ENCODE measurements around the gene DCPS. TPM values are rescaled to one million over a fixed set of nuclear protein-coding genes. Genes with fewer than 3 reads are reported as not detected.
"Not testable (repeated sequence)": the region's sequence is repeated elsewhere in the genome, so short reads cannot be mapped to it uniquely, and the experiment has no call there.

DCPS gene
- polyA plus RNA-seq (2013) = 11.2 and 12.2 TPM in 2 replicates

DNA sequence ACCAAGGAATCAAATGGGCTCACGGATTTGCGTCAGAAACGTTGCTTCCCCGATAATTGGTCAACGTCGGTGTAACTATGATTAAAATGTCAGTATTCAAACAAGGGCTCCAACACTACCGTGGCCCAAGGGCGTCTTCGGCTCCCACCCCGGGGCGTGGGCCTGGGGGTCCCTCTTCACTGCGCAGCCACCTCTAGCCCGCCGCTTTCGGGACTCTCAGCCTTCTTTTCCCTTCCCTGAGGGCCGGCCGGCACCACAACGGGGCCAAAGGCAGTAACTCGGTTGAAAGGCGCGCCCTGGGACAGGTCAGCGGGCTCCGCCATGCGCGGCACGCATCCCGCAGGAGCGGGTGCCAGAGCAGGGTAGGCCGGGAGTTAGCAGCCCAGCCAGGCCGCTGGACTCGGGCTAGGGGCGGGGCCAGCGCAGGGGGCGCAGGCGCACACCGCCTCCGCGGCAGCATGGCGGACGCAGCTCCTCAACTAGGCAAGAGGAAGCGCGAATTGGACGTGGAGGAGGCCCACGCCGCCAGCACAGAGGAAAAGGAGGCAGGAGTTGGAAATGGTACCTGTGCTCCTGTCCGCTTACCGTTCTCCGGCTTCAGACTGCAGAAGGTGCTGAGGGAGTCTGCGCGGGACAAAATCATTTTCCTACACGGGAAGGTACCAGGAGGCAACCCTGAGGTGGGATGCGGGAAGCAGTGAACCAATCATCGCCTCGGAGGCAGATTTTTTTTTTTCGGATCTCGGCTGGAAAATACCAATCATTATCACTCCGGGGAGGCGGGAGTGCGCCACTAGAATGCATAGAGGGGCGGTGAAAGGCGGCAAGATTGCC, at the start of gene DCPS:
Gene DCPS (plus strand): TSS at position 438 of the 834 bp plus-strand sequence. CDS start 21 bp downstream, at position 459.
- H2AK5ac ChIP-seq (ENCODE audit: low read length) = no peak within 1 kb of the TSS
- peak within 1 kb of the TSS; percentile 71 for H2BK120ac ChIP-seq (ENCODE audit: insufficient read depth, low read length, poor library complexity)
- H3K79me2 ChIP-seq (ENCODE audit: control insufficient read depth, insufficient read depth, low read length, poor library complexity) = peaks cover 4% of the 10 kb centered on the region
- peak within 1 kb of the TSS; percentile 55 for H2BK5ac ChIP-seq (ENCODE audit: low read depth, low read length, poor library complexity)
- H4K8ac ChIP-seq (ENCODE audit: low read depth, low read length) = peak within 1 kb of the TSS; percentile 93
- no peaks in the 10 kb centered on the region for H3K27me3 ChIP-seq (ENCODE audit: insufficient read depth, low read length)
- WGBS (ENCODE audit: extremely low coverage, insufficient coverage, insufficient read length) = no CpG with 5 or more reads among the region's 61 CpGs
- H3K4me2 ChIP-seq (ENCODE audit: low read length) = peak within 1 kb of the TSS; percentile 61
- H4K12ac ChIP-seq (ENCODE audit: low read depth, low read length) = peak within 1 kb of the TSS; percentile 91
- peak within 1 kb of the TSS; percentile 76 for H3K14ac ChIP-seq (ENCODE audit: low read length)
- H3K4ac ChIP-seq (ENCODE audit: low read depth, low read length) = peak within 1 kb of the TSS; percentile 46
- peaks cover 0 to 4% of the 10 kb centered on the region in 2 experiments for H3K4me1 ChIP-seq (ENCODE audit: control insufficient read depth in 1 of 2, insufficient read depth in 2 of 2, low read length in 2 of 2)
- peak; percentile 95 to 96 for DNase-seq
- peak within 1 kb of the TSS; percentile 50 for H3K27ac ChIP-seq (ENCODE audit: low read depth, low read length)
- peak within 1 kb of the TSS; percentile 93 for H2AFZ ChIP-seq (ENCODE audit: insufficient read depth, low read length, poor library complexity)
- peak within 1 kb of the TSS; percentile 78 for H4K91ac ChIP-seq (ENCODE audit: low read depth, low read length)
- H2BK12ac ChIP-seq (ENCODE audit: low read length) = no peak within 1 kb of the TSS
- H3K9ac ChIP-seq (ENCODE audit: low read length) = peak within 1 kb of the TSS; percentile 78
- no peak within 1 kb of the TSS for H3K23ac ChIP-seq (ENCODE audit: low read length)
- H3K36me3 ChIP-seq (ENCODE audit: control insufficient read depth in 1 of 2, insufficient read depth in 2 of 2, low read length in 2 of 2) = peaks cover 0 to 2% of the 10 kb centered on the region in 2 experiments
- peak within 1 kb of the TSS; percentile 92 for H3K18ac ChIP-seq (ENCODE audit: low read length)
- H3K9me3 ChIP-seq (ENCODE audit: insufficient read depth, low read depth, low read length) = no peaks in the 10 kb centered on the region
- peaks cover 5% of the 10 kb centered on the region for H3K79me1 ChIP-seq (ENCODE audit: low read length)
- peak within 1 kb of the TSS; percentile 75 for H3K4me3 ChIP-seq (ENCODE audit: low read depth, low read length)

DNA sequence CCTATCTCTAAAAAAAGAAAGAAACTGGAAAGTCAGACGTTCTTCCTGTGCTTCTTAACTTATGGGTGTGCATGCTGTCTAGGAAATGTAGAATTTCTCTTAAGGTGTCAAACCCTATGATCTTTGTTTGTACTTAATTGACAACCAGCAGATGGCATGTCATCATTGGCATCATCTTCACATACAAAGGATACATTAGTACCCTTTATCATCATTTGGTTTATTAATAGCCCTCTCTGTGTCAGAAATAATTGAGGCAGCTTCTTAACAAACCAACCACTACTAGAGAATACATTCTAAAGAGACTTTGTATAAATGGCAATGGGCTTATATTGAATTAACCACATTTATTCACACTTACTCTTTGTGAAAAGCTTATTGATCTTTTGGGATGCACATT, 49.0 kb upstream of the DCPS start:
- no peak overlapping the region for H4K8ac ChIP-seq (ENCODE audit: low read depth, low read length)
- H3K79me2 ChIP-seq (ENCODE audit: control insufficient read depth, insufficient read depth, low read length, poor library complexity) = no peaks in the 10 kb centered on the region
- H3K23ac ChIP-seq (ENCODE audit: low read length) = no peak overlapping the region
- H2BK5ac ChIP-seq (ENCODE audit: low read depth, low read length, poor library complexity) = no peak overlapping the region
- no peak overlapping the region for H3K4me3 ChIP-seq (ENCODE audit: low read depth, low read length)
- H4K91ac ChIP-seq (ENCODE audit: low read depth, low read length) = no peak overlapping the region
- H3K9ac ChIP-seq (ENCODE audit: low read length) = no peak overlapping the region
- H2AK5ac ChIP-seq (ENCODE audit: low read length) = no peak overlapping the region
- no peak overlapping the region for H4K12ac ChIP-seq (ENCODE audit: low read depth, low read length)
- no peak for DNase-seq
- no peak overlapping the region for H3K4me2 ChIP-seq (ENCODE audit: low read length)
- no peak overlapping the region for H2BK12ac ChIP-seq (ENCODE audit: low read length)
- H3K18ac ChIP-seq (ENCODE audit: low read length) = no peak overlapping the region
- no peak overlapping the region for H3K14ac ChIP-seq (ENCODE audit: low read length)
- H3K4ac ChIP-seq (ENCODE audit: low read depth, low read length) = no peak overlapping the region
- no CpG with 5 or more reads among the region's 1 CpG for WGBS (ENCODE audit: extremely low coverage, insufficient coverage, insufficient read length)
- H3K79me1 ChIP-seq (ENCODE audit: low read length) = no peaks in the 10 kb centered on the region
- no peaks in the 10 kb centered on the region for H3K4me1 ChIP-seq (ENCODE audit: control insufficient read depth in 1 of 2, insufficient read depth in 2 of 2, low read length in 2 of 2)
- H3K36me3 ChIP-seq (ENCODE audit: control insufficient read depth in 1 of 2, insufficient read depth in 2 of 2, low read length in 2 of 2) = peaks cover 8 to 23% of the 10 kb centered on the region in 2 experiments
- H3K27ac ChIP-seq (ENCODE audit: low read depth, low read length) = no peak overlapping the region
- H2AFZ ChIP-seq (ENCODE audit: insufficient read depth, low read length, poor library complexity) = no peak overlapping the region
- no peak overlapping the region for H2BK120ac ChIP-seq (ENCODE audit: insufficient read depth, low read length, poor library complexity)
- H3K9me3 ChIP-seq (ENCODE audit: insufficient read depth, low read depth, low read length) = no peaks in the 10 kb centered on the region
- no peaks in the 10 kb centered on the region for H3K27me3 ChIP-seq (ENCODE audit: insufficient read depth, low read length)

GRCh38 chr11:126255507-126255906, 48.4 kb upstream of the DCPS start:
- not testable (repeated sequence) for H3K79me2 ChIP-seq (ENCODE audit: control insufficient read depth, insufficient read depth, low read length, poor library complexity); H2BK12ac ChIP-seq (ENCODE audit: low read length); H4K8ac ChIP-seq (ENCODE audit: low read depth, low read length); H3K79me1 ChIP-seq (ENCODE audit: low read length); DNase-seq; H3K27ac ChIP-seq (ENCODE audit: low read depth, low read length); H3K27me3 ChIP-seq (ENCODE audit: insufficient read depth, low read length); H2AFZ ChIP-seq (ENCODE audit: insufficient read depth, low read length, poor library complexity); H3K4me2 ChIP-seq (ENCODE audit: low read length); H2BK5ac ChIP-seq (ENCODE audit: low read depth, low read length, poor library complexity); H4K91ac ChIP-seq (ENCODE audit: low read depth, low read length); H3K9me3 ChIP-seq (ENCODE audit: insufficient read depth, low read depth, low read length); H2AK5ac ChIP-seq (ENCODE audit: low read length); H3K9ac ChIP-seq (ENCODE audit: low read length); H3K14ac ChIP-seq (ENCODE audit: low read length); H3K4me1 ChIP-seq (ENCODE audit: control insufficient read depth in 1 of 2, insufficient read depth in 2 of 2, low read length in 2 of 2); H3K23ac ChIP-seq (ENCODE audit: low read length); H4K12ac ChIP-seq (ENCODE audit: low read depth, low read length); H2BK120ac ChIP-seq (ENCODE audit: insufficient read depth, low read length, poor library complexity); H3K18ac ChIP-seq (ENCODE audit: low read length); H3K4ac ChIP-seq (ENCODE audit: low read depth, low read length); H3K4me3 ChIP-seq (ENCODE audit: low read depth, low read length)
- peaks cover 8 to 23% of the 10 kb centered on the region in 2 experiments for H3K36me3 ChIP-seq (ENCODE audit: control insufficient read depth in 1 of 2, insufficient read depth in 2 of 2, low read length in 2 of 2)
- WGBS (ENCODE audit: extremely low coverage, insufficient coverage, insufficient read length) = no CpG with 5 or more reads among the region's 5 CpGs

GRCh38 chr11:126256216-126256615, 47.6 kb upstream of the DCPS start:
- no peak overlapping the region for H2AK5ac ChIP-seq (ENCODE audit: low read length)
- H3K9ac ChIP-seq (ENCODE audit: low read length) = no peak overlapping the region
- no peak overlapping the region for H3K27ac ChIP-seq (ENCODE audit: low read depth, low read length)
- no peak overlapping the region for H3K18ac ChIP-seq (ENCODE audit: low read length)
- no peak overlapping the region for H2BK120ac ChIP-seq (ENCODE audit: insufficient read depth, low read length, poor library complexity)
- no peaks in the 10 kb centered on the region for H3K4me1 ChIP-seq (ENCODE audit: control insufficient read depth in 1 of 2, insufficient read depth in 2 of 2, low read length in 2 of 2)
- H3K4me3 ChIP-seq (ENCODE audit: low read depth, low read length) = no peak overlapping the region
- no peak overlapping the region for H4K12ac ChIP-seq (ENCODE audit: low read depth, low read length)
- H3K79me1 ChIP-seq (ENCODE audit: low read length) = no peaks in the 10 kb centered on the region
- no peaks in the 10 kb centered on the region for H3K9me3 ChIP-seq (ENCODE audit: insufficient read depth, low read depth, low read length)
- H3K4ac ChIP-seq (ENCODE audit: low read depth, low read length) = no peak overlapping the region
- H3K79me2 ChIP-seq (ENCODE audit: control insufficient read depth, insufficient read depth, low read length, poor library complexity) = no peaks in the 10 kb centered on the region
- H3K14ac ChIP-seq (ENCODE audit: low read length) = no peak overlapping the region
- no CpG with 5 or more reads among the region's 4 CpGs for WGBS (ENCODE audit: extremely low coverage, insufficient coverage, insufficient read length)
- H3K23ac ChIP-seq (ENCODE audit: low read length) = no peak overlapping the region
- no peak overlapping the region for H4K8ac ChIP-seq (ENCODE audit: low read depth, low read length)
- H2BK12ac ChIP-seq (ENCODE audit: low read length) = no peak overlapping the region
- no peak overlapping the region for H4K91ac ChIP-seq (ENCODE audit: low read depth, low read length)
- peaks cover 8 to 27% of the 10 kb centered on the region in 2 experiments for H3K36me3 ChIP-seq (ENCODE audit: control insufficient read depth in 1 of 2, insufficient read depth in 2 of 2, low read length in 2 of 2)
- DNase-seq = no peak
- no peaks in the 10 kb centered on the region for H3K27me3 ChIP-seq (ENCODE audit: insufficient read depth, low read length)
- H2AFZ ChIP-seq (ENCODE audit: insufficient read depth, low read length, poor library complexity) = no peak overlapping the region
- H3K4me2 ChIP-seq (ENCODE audit: low read length) = no peak overlapping the region
- no peak overlapping the region for H2BK5ac ChIP-seq (ENCODE audit: low read depth, low read length, poor library complexity)
